GM19372 (cell line): ENCODE measurements around the gene HDAC9.

ENCODE experiments used
- ATAC-seq: cut with Tn5 transposase; IDR thresholded peaks from one replicate; pipeline ENCODE4 v1.9.1; 2021; ENCODE audit warnings: mild to moderate bottlenecking, low read depth, moderate library complexity; ENCODE audit not compliant: unreplicated experiment

HDAC9 gene

DNA sequence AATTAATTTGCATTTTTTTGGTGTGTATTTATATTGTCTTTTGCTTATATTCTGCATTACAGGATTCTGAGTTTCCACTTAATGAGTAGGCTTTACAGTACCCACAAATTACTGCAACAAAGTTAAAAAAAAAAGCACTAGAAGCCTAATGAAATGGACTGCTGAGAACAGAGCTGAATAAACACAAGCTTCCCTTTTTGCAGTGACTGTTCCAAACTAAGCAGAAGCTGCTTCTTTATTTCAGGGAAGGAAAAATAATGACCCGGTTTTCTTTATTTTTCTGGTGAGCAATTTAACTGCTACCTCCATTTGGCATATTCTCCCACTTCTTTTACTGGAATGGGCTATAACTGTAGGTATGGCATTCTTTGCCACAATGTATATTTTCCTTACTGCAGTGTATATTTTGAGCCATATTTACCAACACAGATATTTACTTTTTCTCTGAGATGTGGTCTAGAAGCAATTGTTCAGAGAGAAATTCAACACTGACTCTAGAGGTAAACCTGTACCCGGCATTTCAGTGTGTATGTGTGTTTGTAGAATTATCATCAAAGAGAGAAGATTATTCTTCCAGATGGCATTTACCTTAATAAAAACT, 56.9 kb downstream of the HDAC9 start:
- ATAC-seq, result no peak

DNA sequence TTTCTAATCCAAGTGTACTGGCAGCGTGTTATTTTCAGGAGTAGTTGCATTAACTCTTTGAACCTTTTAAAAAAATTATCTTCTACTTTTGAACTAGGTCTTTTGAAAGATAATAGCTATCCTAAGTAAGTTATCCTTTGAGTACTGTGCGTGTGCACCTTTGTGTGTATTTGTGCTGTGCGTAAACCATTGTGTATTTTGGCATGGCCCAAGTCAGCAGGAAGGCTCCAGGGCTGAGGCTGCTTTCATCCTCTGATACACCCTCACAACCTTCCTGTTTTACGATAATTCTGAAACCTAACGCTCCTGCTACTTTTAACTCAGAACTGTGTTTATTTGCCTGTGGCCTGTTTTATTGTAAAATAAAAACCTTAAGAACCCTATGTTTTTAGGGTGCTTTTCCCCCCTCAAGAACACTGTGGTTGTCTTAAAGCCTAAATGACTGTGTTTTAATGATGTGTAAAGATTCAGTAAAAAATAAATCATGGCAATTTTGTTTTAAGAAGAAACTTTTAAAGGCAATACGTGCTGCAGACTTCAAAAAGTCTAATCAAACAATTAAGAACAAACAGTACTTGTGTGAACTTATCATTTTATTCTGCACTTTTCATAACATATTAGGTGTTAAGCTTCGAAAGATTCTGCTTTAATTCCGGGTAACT, 57.5 kb downstream of the HDAC9 start:
- ATAC-seq, result no peak

DNA sequence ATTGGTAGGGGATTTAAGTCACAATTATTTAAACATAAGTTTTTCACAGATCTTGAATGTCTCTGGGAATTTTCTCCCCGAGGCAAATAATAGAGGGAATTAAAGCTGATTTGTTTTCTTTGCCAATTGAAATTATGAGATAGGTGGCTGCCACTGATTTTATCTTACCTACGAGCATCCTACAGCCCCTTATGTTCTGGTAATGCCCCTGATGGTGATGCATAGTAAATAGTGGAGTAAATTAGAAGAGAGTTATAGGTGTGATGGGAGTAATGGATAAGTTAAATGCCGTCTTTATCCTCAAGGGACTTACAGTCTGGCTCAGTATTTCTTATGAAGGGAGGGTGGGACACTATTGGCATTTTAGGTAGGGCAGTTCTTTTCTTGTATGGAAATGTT, 58.1 kb downstream of the HDAC9 start:
- no peak for ATAC-seq

- no peak for ATAC-seq
Observed at GRCh38 chr7:18555120-18555519, 59.6 kb downstream of the HDAC9 start.

DNA sequence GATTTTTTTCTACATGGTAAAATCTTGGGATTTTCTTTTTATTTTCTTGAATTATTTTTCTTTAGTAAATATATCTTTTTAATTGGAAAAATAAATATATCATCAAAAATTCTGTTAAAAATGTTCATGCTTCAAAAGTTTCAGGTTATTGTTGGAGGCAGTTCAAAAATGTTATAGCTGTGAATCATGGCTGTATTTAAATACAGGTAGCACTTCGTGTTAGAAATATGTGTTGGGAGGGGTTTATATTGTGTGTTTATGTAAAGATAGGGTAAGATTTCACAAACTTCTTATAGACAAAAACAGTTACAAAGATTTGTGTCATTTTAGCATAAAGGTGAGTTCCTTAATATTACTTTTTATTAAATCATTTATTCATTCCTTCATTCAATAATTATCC, 60.4 kb downstream of the HDAC9 start:
- no peak for ATAC-seq

GRCh38 chr7:18558503-18558902, 63.0 kb downstream of the HDAC9 start:
- no peak for ATAC-seq

GRCh38 chr7:18558910-18559309, 63.4 kb downstream of the HDAC9 start:
- ATAC-seq, result no peak

DNA sequence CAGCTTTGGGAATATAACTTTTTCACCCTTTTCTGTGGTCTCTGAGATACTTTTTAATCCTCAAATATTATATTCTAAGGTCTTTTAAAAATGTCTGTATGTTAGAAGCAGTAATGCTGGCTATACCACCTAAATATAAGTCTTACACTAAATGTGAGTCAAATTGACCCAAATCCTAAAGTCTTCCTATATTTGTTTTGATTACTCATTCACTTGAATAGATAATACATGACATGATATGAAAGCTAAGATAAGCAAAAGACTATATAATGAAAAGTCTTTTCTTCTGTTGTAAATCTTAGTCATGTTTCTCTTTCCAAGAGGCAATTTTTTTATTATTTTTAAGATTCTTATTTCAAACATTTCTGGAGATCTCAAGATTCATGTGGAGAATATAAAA, 64.2 kb downstream of the HDAC9 start:
- no peak for ATAC-seq

DNA sequence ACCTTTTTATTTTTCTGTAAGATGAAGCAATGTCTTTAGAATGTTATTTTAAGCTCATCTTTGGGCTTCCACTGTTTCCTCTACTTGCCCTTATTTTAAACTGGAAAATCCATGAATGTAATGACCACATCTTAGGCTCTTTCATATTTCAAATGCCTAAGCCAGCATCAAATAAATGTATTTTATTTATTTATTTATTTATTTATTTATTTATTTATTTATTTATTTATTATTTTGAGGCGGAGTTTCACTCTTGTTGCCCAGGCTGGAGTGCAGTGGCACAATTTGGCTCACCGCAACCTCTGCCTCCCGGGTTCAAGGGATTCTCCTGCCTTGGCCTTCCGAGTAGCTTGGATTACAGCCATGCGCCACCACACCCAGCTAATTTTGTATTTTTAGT, 69.2 kb downstream of the HDAC9 start:
- no peak for ATAC-seq

DNA sequence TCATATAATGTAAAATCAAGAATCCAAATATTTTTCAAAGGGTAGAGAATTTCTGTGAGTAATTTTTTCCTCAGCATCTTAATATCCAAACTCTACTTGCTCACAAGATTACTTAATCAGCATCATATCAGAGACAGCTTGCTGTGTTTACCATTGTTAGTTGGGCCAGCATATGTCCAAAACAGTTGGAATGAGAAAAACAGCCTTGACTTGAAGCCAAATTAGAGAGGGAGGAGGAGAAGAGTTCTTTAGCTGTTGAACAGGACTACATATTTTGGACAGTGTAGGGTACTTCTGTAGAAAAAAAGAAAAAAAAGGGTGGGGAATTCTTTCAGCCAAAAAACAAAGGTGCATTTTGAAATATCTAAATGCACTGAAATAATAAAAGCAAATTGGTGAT, 69.8 kb downstream of the HDAC9 start:
- ATAC-seq, result no peak

GRCh38 chr7:18566205-18566604, 70.7 kb downstream of the HDAC9 start:
- ATAC-seq, result no peak

GRCh38 chr7:18566829-18567228, 71.3 kb downstream of the HDAC9 start:
- ATAC-seq, result peak; percentile 92

- no peak for ATAC-seq
Observed at GRCh38 chr7:18570441-18570840, 74.9 kb downstream of the HDAC9 start.

DNA sequence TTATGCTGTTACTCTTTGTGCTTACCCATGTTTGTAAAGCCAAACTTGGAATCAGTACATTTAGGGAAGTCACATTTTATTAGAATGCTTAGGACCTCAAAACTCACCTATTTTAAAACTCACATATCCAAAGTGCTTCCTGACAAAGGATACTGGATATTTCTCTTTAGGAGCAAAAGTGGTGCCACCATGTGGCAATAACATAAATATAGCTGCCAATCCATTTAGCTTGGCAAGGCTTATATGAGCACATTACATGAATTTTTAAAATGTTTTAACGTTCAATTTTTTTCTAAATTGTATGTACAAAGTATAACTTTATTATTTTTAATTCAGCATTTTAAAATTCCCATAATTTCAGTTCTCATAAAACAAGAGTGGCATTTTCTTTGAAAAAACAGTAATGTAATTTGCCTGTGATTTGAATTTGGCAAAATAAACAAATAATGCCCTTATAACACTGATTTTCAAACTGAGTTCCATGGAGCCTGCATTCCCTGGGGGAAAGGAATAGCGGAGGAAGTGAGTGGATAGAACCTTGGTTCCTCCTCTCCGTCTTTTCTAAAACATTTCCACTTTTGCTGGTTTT, 75.4 kb downstream of the HDAC9 start:
- ATAC-seq, result no peak

DNA sequence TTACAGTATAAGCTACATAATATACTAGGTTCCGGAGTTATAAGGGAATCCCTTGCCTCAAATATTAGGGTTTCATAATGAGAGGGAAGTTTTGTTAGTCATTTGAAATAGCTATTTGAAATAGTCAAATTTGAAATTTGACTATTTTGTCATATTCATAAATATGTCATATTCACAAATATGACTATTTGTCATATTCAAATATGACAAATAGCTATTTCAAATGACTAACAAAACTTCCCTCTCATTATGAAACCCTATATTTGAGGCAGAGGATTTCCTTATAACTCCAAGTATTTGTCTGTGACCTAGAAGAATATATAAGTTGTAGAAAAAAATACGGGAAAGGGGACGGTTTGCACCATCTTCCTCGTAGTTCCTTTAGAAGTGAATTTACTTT, 76.6 kb downstream of the HDAC9 start:
- no peak for ATAC-seq

- no peak for ATAC-seq
Observed at GRCh38 chr7:18572885-18573284, 77.3 kb downstream of the HDAC9 start.

- ATAC-seq, result no peak
Observed at GRCh38 chr7:18573410-18574234, 78.1 kb downstream of the HDAC9 start.

DNA sequence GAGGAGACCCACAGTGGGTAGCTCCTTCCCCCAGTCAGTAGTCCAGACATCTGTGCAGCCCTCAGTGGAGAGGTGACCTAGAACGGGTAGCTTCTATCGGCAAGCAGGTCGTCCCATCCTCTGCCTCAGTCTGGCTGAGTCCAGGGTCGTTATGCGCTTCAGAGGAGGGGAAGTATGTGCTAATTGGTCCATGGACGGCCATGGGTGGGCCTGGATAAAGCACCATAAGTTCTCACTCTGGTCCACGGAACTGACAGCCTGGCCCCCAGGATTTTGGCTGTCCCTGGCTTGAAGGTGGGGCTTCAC, 78.6 kb downstream of the HDAC9 start:
- no peak for ATAC-seq

GRCh38 chr7:18574676-18575075, 79.1 kb downstream of the HDAC9 start:
- ATAC-seq, result no peak

- no peak for ATAC-seq
Observed at GRCh38 chr7:18575622-18576572, 80.3 kb downstream of the HDAC9 start.
